Hepatocyte (in vitro differentiated cells): ENCODE data around the gene SMIM38.

Experiments
- CTCF ChIP-seq: fragments of 200-600 bp; sonication (generic); IDR thresholded peaks from 2 replicates; pipeline ENCODE4 v1.5.1; 2016; ENCODE audit warnings: antibody characterized with exemption, mild to moderate bottlenecking; ENCODE audit not compliant: poor library complexity
- EZH2 ChIP-seq: fragments of 200-600 bp; sonication (generic); IDR thresholded peaks from 2 replicates; pipeline ENCODE4 v1.6.1; 2016; ENCODE audit warnings: antibody characterized with exemption, mild to moderate bottlenecking, borderline replicate concordance

- TF ChIP-seq CTCF = no peak
- no peak for TF ChIP-seq EZH2
Observed at GRCh38 chr11:69148806-69149205, 6.9 kb upstream of the SMIM38 start.
